Skeletal muscle satellite cell (primary cell): ENCODE results near the gene ZC3H13.

Experiments used
- H3K27me3 ChIP-seq: 2 replicates; pipeline ENCODE4 v1.7.0; 2013; ENCODE audit warnings: low read length; ENCODE audit not compliant: control insufficient read depth, insufficient read depth
- H3K36me3 ChIP-seq: 2 replicates; pipeline ENCODE4 v1.7.0; 2013; ENCODE audit warnings: mild to moderate bottlenecking, control low read depth, low read length; ENCODE audit not compliant: insufficient read depth
- H3K4me1 ChIP-seq: 2 replicates; pipeline ENCODE4 v1.7.0; 2013; ENCODE audit warnings: low read length; ENCODE audit not compliant: control insufficient read depth, insufficient read depth
- H3K4me2 ChIP-seq: 2 replicates; pipeline ENCODE4 v1.7.0; 2013; ENCODE audit warnings: mild to moderate bottlenecking, low read length
- H3K4me3 ChIP-seq: 2 replicates; pipeline ENCODE4 v1.7.0; 2013; ENCODE audit warnings: low read length
- H3K9ac ChIP-seq: 2 replicates; pipeline ENCODE4 v1.7.0; 2013; ENCODE audit warnings: mild to moderate bottlenecking, low read depth, low read length, moderate library complexity
- H3K9me3 ChIP-seq: replicated peaks from 2 replicates; pipeline ENCODE4 v1.7.0; 2013; ENCODE audit warnings: mild to moderate bottlenecking, control low read depth, low read length

ZC3H13 gene

GRCh38 chr13:46032341-46032740 is 20.2 kb downstream of the ZC3H13 start:
- Histone ChIP-seq H3K9ac (no peak overlapping the region), H3K4me2 (no peak overlapping the region), H3K9me3 (no peaks in the 10 kb centered on the region), H3K36me3 (peaks cover 17% of the 10 kb centered on the region), H3K4me3 (no peak overlapping the region), H3K27me3 (no peaks in the 10 kb centered on the region), H3K4me1 (no peaks in the 10 kb centered on the region)

DNA sequence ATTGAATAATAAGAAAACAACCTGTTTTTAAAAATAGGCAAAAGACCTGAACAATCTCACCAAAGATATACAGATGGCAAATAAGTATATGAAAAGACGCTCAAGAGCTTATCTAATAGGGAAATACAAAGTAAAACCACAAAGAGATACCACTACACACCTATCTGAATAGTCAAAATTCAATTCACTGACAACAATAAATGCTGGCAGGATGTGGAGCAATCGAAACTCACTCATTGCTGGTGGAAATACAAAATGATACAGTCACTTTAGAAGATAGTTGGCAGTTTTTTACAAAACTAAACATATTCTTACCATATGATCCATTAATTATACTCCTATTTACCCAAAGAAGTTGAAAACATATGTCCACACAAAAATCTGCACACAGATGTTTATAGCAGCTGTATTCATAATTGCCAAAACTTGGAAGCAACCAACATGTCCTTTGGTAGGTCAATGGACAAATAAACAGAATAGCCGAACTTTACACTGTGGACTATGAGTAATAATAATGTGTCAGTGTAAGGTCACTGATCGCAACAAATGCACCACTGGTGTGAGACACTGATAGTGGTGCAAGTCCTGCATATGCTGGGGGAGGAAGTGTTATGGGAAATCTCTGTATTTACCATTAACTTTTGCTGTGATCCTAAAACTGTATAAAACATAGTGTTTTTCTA is 20.8 kb downstream of the ZC3H13 start:
- no peaks in the 10 kb centered on the region for H3K27me3 ChIP-seq
- H3K9ac ChIP-seq: no peak overlapping the region
- no peak overlapping the region for H3K4me3 ChIP-seq
- peaks cover 17% of the 10 kb centered on the region for H3K36me3 ChIP-seq
- H3K4me1 ChIP-seq: no peaks in the 10 kb centered on the region
- no peak overlapping the region for H3K4me2 ChIP-seq
- no peaks in the 10 kb centered on the region for H3K9me3 ChIP-seq

- no peaks in the 10 kb centered on the region for H3K9me3 ChIP-seq
- H3K4me3 ChIP-seq: no peak overlapping the region
- peaks cover 4% of the 10 kb centered on the region for H3K36me3 ChIP-seq
- no peaks in the 10 kb centered on the region for H3K27me3 ChIP-seq
- H3K4me2 ChIP-seq: no peak overlapping the region
- no peak overlapping the region for H3K9ac ChIP-seq
- H3K4me1 ChIP-seq: no peaks in the 10 kb centered on the region
Measured at GRCh38 chr13:46025157-46025556, 27.4 kb downstream of the ZC3H13 start.

- Histone ChIP-seq H3K4me3 (no peak overlapping the region), H3K9ac (no peak overlapping the region), H3K36me3 (peaks cover 16% of the 10 kb centered on the region), H3K4me2 (no peak overlapping the region), H3K9me3 (no peaks in the 10 kb centered on the region), H3K27me3 (no peaks in the 10 kb centered on the region), H3K4me1 (no peaks in the 10 kb centered on the region)
Measured at GRCh38 chr13:46022481-46022880, 30.1 kb downstream of the ZC3H13 start.

DNA sequence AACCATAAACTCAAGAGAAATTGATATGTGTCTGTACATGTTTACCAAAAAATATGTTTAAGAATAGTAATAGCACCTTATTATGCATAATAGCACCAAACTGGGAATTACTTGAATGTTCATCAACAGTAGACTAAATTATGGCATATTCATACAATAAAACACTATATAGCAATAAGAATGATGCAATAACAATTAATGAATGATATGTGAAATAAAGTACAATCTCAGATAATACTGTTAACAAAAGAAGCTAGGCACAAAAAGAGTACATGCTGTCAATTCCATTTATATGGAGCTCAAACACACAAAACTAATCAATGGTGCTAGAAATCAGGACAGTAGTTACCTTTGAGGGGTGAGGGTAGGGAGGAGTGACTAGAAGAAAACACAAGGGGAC is 36.3 kb downstream of the ZC3H13 start:
- Histone ChIP-seq H3K9ac (no peak overlapping the region), H3K9me3 (no peaks in the 10 kb centered on the region), H3K4me3 (no peak overlapping the region), H3K4me2 (no peak overlapping the region), H3K4me1 (no peaks in the 10 kb centered on the region), H3K27me3 (no peaks in the 10 kb centered on the region), H3K36me3 (peaks cover 35% of the 10 kb centered on the region)

GRCh38 chr13:46015366-46015765 is 37.2 kb downstream of the ZC3H13 start:
- Histone ChIP-seq H3K4me3 (no peak overlapping the region), H3K36me3 (peaks cover 35% of the 10 kb centered on the region), H3K4me2 (no peak overlapping the region), H3K9me3 (no peaks in the 10 kb centered on the region), H3K4me1 (no peaks in the 10 kb centered on the region), H3K9ac (no peak overlapping the region), H3K27me3 (no peaks in the 10 kb centered on the region)

DNA sequence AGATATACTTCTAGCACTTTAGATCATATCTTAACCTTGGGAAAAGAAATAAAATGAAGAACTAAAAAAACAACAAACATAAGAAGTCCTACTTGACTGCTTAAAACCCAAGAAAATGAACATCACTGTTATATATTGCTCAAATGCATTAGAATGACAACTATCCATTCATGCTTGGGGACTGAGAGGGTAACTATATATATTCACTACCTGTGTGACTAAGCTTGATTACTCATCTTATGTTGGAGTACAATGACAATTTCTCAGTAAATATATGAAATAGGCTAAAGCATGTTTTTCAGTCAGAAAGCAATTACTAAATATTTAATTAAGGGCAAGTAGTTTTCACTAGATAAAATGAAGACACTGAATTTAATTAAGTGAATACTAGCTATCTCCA is 40.1 kb downstream of the ZC3H13 start:
- no peaks in the 10 kb centered on the region for H3K27me3 ChIP-seq
- H3K9ac ChIP-seq: no peak overlapping the region
- H3K4me3 ChIP-seq: no peak overlapping the region
- no peaks in the 10 kb centered on the region for H3K9me3 ChIP-seq
- H3K4me1 ChIP-seq: no peaks in the 10 kb centered on the region
- peaks cover 32% of the 10 kb centered on the region for H3K36me3 ChIP-seq
- no peak overlapping the region for H3K4me2 ChIP-seq

DNA sequence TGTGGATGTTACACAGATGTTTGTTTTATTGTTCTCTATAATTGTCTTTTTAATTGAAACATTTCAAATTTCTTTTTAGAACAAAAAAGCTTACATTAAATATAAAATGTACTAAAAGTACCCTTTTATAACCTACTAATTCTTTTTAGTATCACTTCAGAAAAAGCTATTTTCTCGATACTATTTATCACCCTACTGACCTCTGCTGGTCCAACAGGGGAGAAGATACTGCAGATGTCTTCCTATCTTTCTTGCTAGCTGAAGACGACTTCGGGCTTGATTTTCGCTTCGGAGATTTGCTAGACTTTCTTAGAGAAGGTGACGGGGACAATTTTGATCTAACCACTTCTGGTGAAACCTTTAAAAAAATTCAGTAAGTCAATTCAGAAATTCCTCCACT is 42.4 kb downstream of the ZC3H13 start:
- Histone ChIP-seq H3K4me2 (no peak overlapping the region), H3K36me3 (peaks cover 22% of the 10 kb centered on the region), H3K4me1 (no peaks in the 10 kb centered on the region), H3K4me3 (no peak overlapping the region), H3K9ac (no peak overlapping the region), H3K9me3 (no peaks in the 10 kb centered on the region), H3K27me3 (no peaks in the 10 kb centered on the region)

DNA sequence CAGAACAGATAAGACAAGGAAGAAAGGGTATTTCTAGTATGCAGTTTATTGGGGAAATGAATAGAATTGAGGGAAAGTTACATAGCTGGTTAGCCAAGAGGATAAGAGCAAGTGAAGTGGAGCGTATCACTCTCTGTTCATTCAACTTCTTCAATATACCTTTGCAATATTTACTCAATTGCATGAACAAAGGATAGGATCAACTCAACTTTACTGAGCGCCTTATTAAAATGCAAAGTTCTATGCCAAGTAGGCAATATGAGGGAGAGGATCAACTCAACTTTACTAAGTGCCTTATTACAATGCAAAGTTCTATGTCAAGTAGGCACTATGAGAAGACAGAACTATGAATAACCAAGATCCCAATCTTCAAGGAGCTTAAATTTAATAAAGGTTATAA is 43.9 kb downstream of the ZC3H13 start:
- Histone ChIP-seq H3K9me3 (no peaks in the 10 kb centered on the region), H3K9ac (no peak overlapping the region), H3K36me3 (peaks cover 18% of the 10 kb centered on the region), H3K4me1 (no peaks in the 10 kb centered on the region), H3K4me2 (no peak overlapping the region), H3K27me3 (no peaks in the 10 kb centered on the region), H3K4me3 (no peak overlapping the region)

GRCh38 chr13:46006688-46007452 is 45.7 kb downstream of the ZC3H13 start:
- Histone ChIP-seq H3K4me3 (no peak overlapping the region), H3K9ac (no peak overlapping the region), H3K36me3 (peaks cover 21% of the 10 kb centered on the region), H3K9me3 (no peaks in the 10 kb centered on the region), H3K4me1 (no peaks in the 10 kb centered on the region), H3K4me2 (no peak overlapping the region), H3K27me3 (no peaks in the 10 kb centered on the region)

- no peaks in the 10 kb centered on the region for H3K9me3 ChIP-seq
- peaks cover 43% of the 10 kb centered on the region for H3K36me3 ChIP-seq
- H3K4me2 ChIP-seq: no peak overlapping the region
- H3K9ac ChIP-seq: no peak overlapping the region
- no peaks in the 10 kb centered on the region for H3K4me1 ChIP-seq
- no peaks in the 10 kb centered on the region for H3K27me3 ChIP-seq
- H3K4me3 ChIP-seq: no peak overlapping the region
Measured at GRCh38 chr13:46004491-46004890, 48.1 kb downstream of the ZC3H13 start.

GRCh38 chr13:45996631-45997030 is 55.9 kb downstream of the ZC3H13 start:
- H3K4me1 ChIP-seq: no peaks in the 10 kb centered on the region
- no peak overlapping the region for H3K4me2 ChIP-seq
- H3K9me3 ChIP-seq: no peaks in the 10 kb centered on the region
- H3K27me3 ChIP-seq: no peaks in the 10 kb centered on the region
- H3K9ac ChIP-seq: no peak overlapping the region
- H3K4me3 ChIP-seq: no peak overlapping the region
- H3K36me3 ChIP-seq: peaks cover 24% of the 10 kb centered on the region
